K562 (cell line): ENCODE measurements around the gene GEMIN2. TPM values are rescaled to one million over a fixed set of nuclear protein-coding genes. Genes with fewer than 3 reads are reported as not detected.

Experiments used
- ATAC-seq: fragments of 200-7000 bp; cut with Tn5 transposase; 3 replicates; pipeline ENCODE4 v1.9.1; 2020; ENCODE audit warnings: moderate library complexity
- BruUV-seq: library from RNA; stranded (reverse); fragments of 400-500 nt; replicated peaks from 2 replicates; lab custom pipeline; 2021; lab: Mats Ljungman, UMichigan
- CTCF ChIA-PET: fragments of 300-600 bp; formaldehyde crosslinking; extraction: SDS; loops from one replicate; lab custom pipeline; 2021; ENCODE audit warnings: low intra/inter-chr PET ratio; lab: Yijun Ruan, JAX
- POLR2A ChIA-PET: fragments of 300-600, 350-650 bp; sonication (Branson Sonifier 250); formaldehyde crosslinking; extraction: SDS; loops from one replicate; lab custom pipeline; 2021; ENCODE audit warnings: antibody characterized with exemption, inconsistent platforms; lab: Yijun Ruan, JAX
- DNase-seq, 4 experiments: peaks; one replicate each; pipeline versions ENCODE4 v3.0.0 to v3.0.0-alpha.2; 2011 to 2018; ENCODE audit warnings: low spot score in 3 of 4, mixed read lengths in 3 of 4; ENCODE audit errors: extremely low read depth in 1 of 4
- FAIRE-seq: peaks from 2 replicates; lab custom pipeline; 2011; peaks lifted over from hg19 to GRCh38; lab: Jason Lieb, UNC
- H2AFZ ChIP-seq: 2 replicates; pipeline ENCODE4 v1.6.0; 2011; ENCODE audit warnings: low read depth, low read length, control low read depth, inconsistent platforms
- H3K27ac ChIP-seq: fragments of 200-600 bp; 3 replicates; pipeline ENCODE4 v1.8.0; 2011; ENCODE audit warnings: low read depth, mild to moderate bottlenecking, control low read depth, inconsistent platforms, low read length, moderate library complexity, mixed read lengths; ENCODE audit errors: extremely low read depth
- H3K27me3 ChIP-seq, 2 experiments: fragments of 300-600 bp in 1 of 2; 2 replicates in 1 of 2; 3 replicates in 1 of 2; pipeline versions ENCODE4 v1.6.0 to v1.8.0; 2011; ENCODE audit warnings: inconsistent platforms in 2 of 2, low read length in 2 of 2, mild to moderate bottlenecking in 1 of 2, mixed read lengths in 1 of 2, moderate library complexity in 1 of 2; ENCODE audit not compliant: control insufficient read depth in 2 of 2, insufficient read depth in 2 of 2
- H3K36me3 ChIP-seq: fragments of 300-600 bp; 3 replicates; pipeline ENCODE4 v1.8.0; 2011; ENCODE audit warnings: mild to moderate bottlenecking, low read length, inconsistent platforms; ENCODE audit not compliant: control insufficient read depth, insufficient read depth
- H3K4me1 ChIP-seq, 2 experiments: fragments of 200-600 bp in 1 of 2; replicated peaks in 1 of 2; 2 replicates in 1 of 2; 3 replicates in 1 of 2; pipeline versions ENCODE4 v1.5.1 to v1.8.0; 2011; ENCODE audit warnings: inconsistent platforms in 2 of 2, low read length in 2 of 2, mild to moderate bottlenecking in 1 of 2, mixed read lengths in 1 of 2, moderate library complexity in 1 of 2; ENCODE audit not compliant: control insufficient read depth in 2 of 2, insufficient read depth in 2 of 2
- H3K4me2 ChIP-seq: 2 replicates; pipeline ENCODE4 v1.6.1; 2011; ENCODE audit warnings: low read length, control low read depth, inconsistent platforms, mixed read lengths; ENCODE audit not compliant: insufficient read depth
- H3K4me3 ChIP-seq: fragments of 200-600 bp; sonication (generic), shearing (Covaris generic); 2 replicates; pipeline ENCODE4 v1.5.1; 2016; ENCODE audit warnings: control low read depth, inconsistent platforms
- H3K79me2 ChIP-seq: fragments of 200-600 bp; 3 replicates; pipeline ENCODE4 v1.8.0; 2011; ENCODE audit warnings: low read length, inconsistent platforms; ENCODE audit not compliant: control insufficient read depth, insufficient read depth
- H3K9ac ChIP-seq, 2 experiments: 2 replicates each; pipeline versions ENCODE4 v1.6.0 to v1.6.1; 2011; ENCODE audit warnings: low read depth in 2 of 2, low read length in 2 of 2, control low read depth in 1 of 2, inconsistent platforms in 1 of 2, mild to moderate bottlenecking in 1 of 2, mixed read lengths in 1 of 2; ENCODE audit not compliant: insufficient read depth in 1 of 2
- H3K9me1 ChIP-seq: one replicate; pipeline ENCODE4 v1.6.0; 2011; ENCODE audit warnings: inconsistent platforms, mild to moderate bottlenecking, low read length, moderate library complexity; ENCODE audit not compliant: control insufficient read depth, insufficient read depth
- H3K9me3 ChIP-seq: replicated peaks from 2 replicates; pipeline ENCODE4 v1.5.1; 2011; ENCODE audit warnings: low read depth, low read length, inconsistent platforms; ENCODE audit not compliant: control insufficient read depth, insufficient read depth
- H4K20me1 ChIP-seq: replicated peaks from 2 replicates; pipeline ENCODE4 v1.6.1; 2011; ENCODE audit warnings: low read length, inconsistent platforms, mixed read lengths; ENCODE audit not compliant: control insufficient read depth, insufficient read depth
- DIDO1 ChIP-seq: fragments of 450-650 bp; IDR thresholded peaks from 2 replicates; pipeline ENCODE4 v1.6.1; 2016; ENCODE audit warnings: low read depth, missing biosample characterization, missing genetic modification characterization
- ESRRB ChIP-seq: fragments of 250-450 bp; sonication (Bioruptor Pico); IDR thresholded peaks from 2 replicates; pipeline ENCODE4 v1.5.0; 2020; ENCODE audit warnings: mild to moderate bottlenecking, moderate library complexity, borderline replicate concordance
- EWSR1 ChIP-seq: fragments of 450-650 bp; IDR thresholded peaks from 2 replicates; pipeline ENCODE4 v1.6.1; 2018; ENCODE audit warnings: borderline replicate concordance, mild to moderate bottlenecking, low read depth, moderate library complexity; ENCODE audit not compliant: partially characterized antibody
- HDAC2 ChIP-seq: fragments of 450-650 bp; IDR thresholded peaks from 2 replicates; pipeline ENCODE4 v1.6.1; 2016; ENCODE audit warnings: mild to moderate bottlenecking
- MCM3 ChIP-seq: fragments of 450-650 bp; IDR thresholded peaks from 2 replicates; pipeline ENCODE4 v1.6.1; 2016
- MITF ChIP-seq: IDR thresholded peaks from 2 replicates; pipeline ENCODE4 v1.6.1; 2014; ENCODE audit warnings: antibody characterized with exemption
- NCOA6 ChIP-seq: fragments of 450-650 bp; IDR thresholded peaks from 2 replicates; pipeline ENCODE4 v1.6.1; 2017; ENCODE audit warnings: mild to moderate bottlenecking
- POLR2AphosphoS2 ChIP-seq: IDR thresholded peaks from 2 replicates; pipeline ENCODE4 v1.6.1; 2012; ENCODE audit warnings: low read length, improper control_type of control experiment
- PRMT5 ChIP-seq: sonication (generic); formaldehyde crosslinking; IDR thresholded peaks from 2 replicates; pipeline ENCODE4 v1.5.0; 2020; ENCODE audit warnings: missing genetic modification reagents
- SRSF1 ChIP-seq: fragments of 200-400 bp; formaldehyde crosslinking; IDR thresholded peaks from 2 replicates; pipeline ENCODE4 v1.6.1; 2017; ENCODE audit warnings: mild to moderate bottlenecking, low read depth, low read length, moderate library complexity
- TAL1 ChIP-seq: fragments of 450-650 bp; IDR thresholded peaks from 2 replicates; pipeline ENCODE4 v1.6.1; 2016; ENCODE audit warnings: mild to moderate bottlenecking
- TOE1 ChIP-seq, 2 experiments: fragments of 450-650 bp in 1 of 2; sonication (generic) in 1 of 2; formaldehyde crosslinking in 1 of 2; IDR thresholded peaks; 2 replicates each; pipeline versions ENCODE4 v1.7.1 to v1.8.0; 2016 to 2022; ENCODE audit warnings: borderline replicate concordance in 2 of 2, mild to moderate bottlenecking in 2 of 2, antibody characterized with exemption in 1 of 2, inconsistent platforms in 1 of 2, low read depth in 1 of 2, missing genetic modification reagents in 1 of 2, moderate library complexity in 1 of 2
- ZBTB1 ChIP-seq: sonication (generic); formaldehyde crosslinking; IDR thresholded peaks from 2 replicates; pipeline ENCODE4 v1.8.1; 2023; ENCODE audit warnings: missing genetic modification reagents, low read depth, mild to moderate bottlenecking, borderline replicate concordance
- ZNF124 ChIP-seq: sonication (generic); formaldehyde crosslinking; IDR thresholded peaks from 2 replicates; pipeline ENCODE4 v1.8.1; 2022; ENCODE audit warnings: missing genetic modification reagents
- ZNF239 ChIP-seq: fragments of 250-450 bp; sonication (Bioruptor Pico); IDR thresholded peaks from 2 replicates; pipeline ENCODE4 v1.4.0; 2020; ENCODE audit warnings: mild to moderate bottlenecking
- ZNF280B ChIP-seq: fragments of 250-450 bp; sonication (Bioruptor Pico); IDR thresholded peaks from 2 replicates; pipeline ENCODE4 v1.5.1; 2021; ENCODE audit warnings: mild to moderate bottlenecking
- ZNF644 ChIP-seq: fragments of 200-800 bp; sonication (Bioruptor generic); IDR thresholded peaks from 2 replicates; pipeline ENCODE4 v1.6.1; 2016; ENCODE audit warnings: low read depth, missing genetic modification characterization, missing compliant biosample characterization
- WGBS: fragments of 100-300 bp; shearing (Covaris generic); methylation state at CpG from one replicate; pipeline ENCODE4 v1.1.6; 2016; ENCODE audit warnings: low coverage, mixed read lengths; ENCODE audit not compliant: insufficient coverage; ENCODE audit errors: missing lambda C conversion rate; 5-methylcytosine and 5-hydroxymethylcytosine counted together
- in situ Hi-C: fragments of 300-500 bp; cut with MboI; formaldehyde crosslinking; loops from 4 replicates; pipeline ENCODE4 v1.15.0; 2018; ENCODE audit warnings: inconsistent platforms, mixed read lengths
- intact Hi-C: fragments of 100-400 bp; cut with micrococcal nuclease; formaldehyde crosslinking; loops from 2 replicates; pipeline ENCODE4 v1.14.2; 2022
- polyA plus RNA-seq, 8 experiments: library from polyadenylated mRNA; depleted of rRNA in 4 of 8; stranded (reverse) in 5 of 8; unstranded in 3 of 8; fragments of >200 nt; fragmentation: Nextera tagmentation in 2 of 8; fragmentation: Illumina TruSeq in 1 of 8; extraction: Ambion mirVana in 2 of 8; extraction: Trizol in 1 of 8; gene quantifications; 2 replicates each; pipeline versions ENCODE4 v1.2.1 to v1.2.3, GENCODE V29; 2011 to 2014; ENCODE audit warnings: inconsistent platforms in 1 of 8, missing spikeins in 1 of 8
- total RNA-seq, 7 experiments: library from RNA; depleted of rRNA in 6 of 7; stranded (reverse); fragments of >200 nt in 6 of 7; fragmentation: Illumina TruSeq in 2 of 7; extraction: Trizol in 2 of 7; gene quantifications; 2 replicates each; pipeline versions ENCODE4 v1.2.1 to v1.2.3, GENCODE V29; 2011 to 2021; ENCODE audit warnings: low replicate concordance in 1 of 7
- TF ChIP-seq, protein P1 (sequence below): IDR thresholded peaks from 2 replicates; pipeline ENCODE4 v1.6.1; 2011; ENCODE audit not compliant: insufficient read length; ENCODE audit errors: extremely low read depth

The GEMIN2 gene
- total and polyA plus RNA-seq, 9 of the 15 experiments (the other 6 are each of a cell fraction or from before 2014, with no cell fraction given) = 23.0 to 87.6 (median 45.5) TPM

DNA sequence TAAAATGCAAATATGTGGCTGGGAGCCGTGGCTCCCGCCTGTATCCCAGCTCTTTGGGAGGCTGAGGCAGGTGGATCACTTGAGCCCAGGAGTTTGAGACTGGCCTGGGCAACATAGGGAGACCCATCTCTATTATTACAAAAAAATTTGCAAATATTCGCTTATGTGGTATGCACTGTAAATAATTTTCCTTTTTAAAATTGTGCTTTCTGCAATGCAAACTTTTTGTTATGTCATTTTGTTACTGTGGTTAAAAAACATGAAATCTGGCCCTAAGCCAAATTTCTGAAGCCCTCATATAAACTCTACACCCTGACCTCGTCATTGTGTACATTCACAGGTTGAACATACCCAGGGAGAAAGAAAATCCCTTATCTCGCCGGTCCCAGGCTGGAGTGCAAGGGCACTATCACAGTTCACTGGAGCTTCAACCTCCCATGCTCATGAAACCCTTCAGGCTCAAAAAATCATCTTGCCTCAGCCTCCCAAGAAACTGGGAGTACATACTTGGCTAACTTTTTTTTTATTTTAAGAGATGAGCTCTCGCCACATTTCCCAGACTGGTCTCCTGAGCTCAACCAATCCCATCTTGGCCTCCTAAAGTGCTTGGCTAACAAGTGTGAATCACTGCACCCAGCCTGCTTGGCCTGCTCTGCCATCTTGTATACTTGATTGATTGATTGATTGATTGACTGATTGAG, 31.3 kb downstream of the GEMIN2 start:
- Histone ChIP-seq H3K4me3 (no peak overlapping the region), H4K20me1 (no peaks in the 10 kb centered on the region), H3K9ac (no peak overlapping the region; a peak in 1 of 4 replicates), H3K36me3 (peaks cover 21% of the 10 kb centered on the region; the same call in 1 of the 3 replicates), H3K9me1 (no peaks in the 10 kb centered on the region), H3K4me1 (peaks cover 7 to 9% of the 10 kb centered on the region in 2 experiments; a peak in 4 of 5 replicates), H3K79me2 (no peaks in the 10 kb centered on the region), H3K27me3 (no peaks in the 10 kb centered on the region), H2AFZ (no peak overlapping the region), H3K4me2 (peak overlapping the region; percentile 63), H3K27ac (peak overlapping the region; percentile 66; the same call in 2 of the 3 replicates), H3K9me3 (no peaks in the 10 kb centered on the region; the same call in 1 of the 2 replicates)
- POLR2A ChIA-PET = interaction anchor here (0.6 to 1.4 kb wide), 5 partner anchors 10 to 29 kb away, joined by 3 to 7 read pairs (median 4); partner anchors contain the start of genes PNN and TRAPPC6B
- BruUV-seq = no TSS peak
- CTCF ChIA-PET = no interaction called here
- in situ Hi-C loops (no loop called here), intact Hi-C loops (loop anchor here (1.0 to 2.0 kb wide), 2 partner anchors 25 to 29 kb away; partner anchors contain the start of genes PNN and TRAPPC6B)
- WGBS = 13% methylated on average over 6 of the region's 7 CpGs
- ATAC-seq (peak; percentile 99), DNase-seq (peak; percentile 51 to 90 (median 70)), FAIRE-seq (peak; percentile 97)
- TF ChIP-seq TAL1 = peak; percentile 88
- no peak for TF ChIP-seq ZNF124 (CRISPR knock-in tag)
- TF ChIP-seq SRSF1 = no peak
- no peak for TF ChIP-seq MITF
- no peak for TF ChIP-seq NCOA6
- no peak for TF ChIP-seq POLR2AphosphoS2
- TF ChIP-seq DIDO1 (tag) = no peak
- TF ChIP-seq EWSR1 = no peak
- TF ChIP-seq, protein P1, sequence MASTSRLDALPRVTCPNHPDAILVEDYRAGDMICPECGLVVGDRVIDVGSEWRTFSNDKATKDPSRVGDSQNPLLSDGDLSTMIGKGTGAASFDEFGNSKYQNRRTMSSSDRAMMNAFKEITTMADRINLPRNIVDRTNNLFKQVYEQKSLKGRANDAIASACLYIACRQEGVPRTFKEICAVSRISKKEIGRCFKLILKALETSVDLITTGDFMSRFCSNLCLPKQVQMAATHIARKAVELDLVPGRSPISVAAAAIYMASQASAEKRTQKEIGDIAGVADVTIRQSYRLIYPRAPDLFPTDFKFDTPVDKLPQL = no peak
- no peak for TF ChIP-seq PRMT5
- no peak for TF ChIP-seq ZBTB1
- TF ChIP-seq ZNF280B (CRISPR knock-in tag) = no peak
- no peak for TF ChIP-seq HDAC2
- no peak for TF ChIP-seq ZNF644 (tag)
- TF ChIP-seq MCM3 = no peak
- no peak for TF ChIP-seq ESRRB
- no peak for TF ChIP-seq ZNF239
- no peak for TF ChIP-seq TOE1 (IDR thresholded peaks at IDR 0.05; ENCODE audit: borderline replicate concordance)
- TF ChIP-seq TOE1 (CRISPR knock-in tag; IDR thresholded peaks at IDR 0.05; ENCODE audit: borderline replicate concordance, low read depth) = no peak
